ENCODE data around the gene OLA1.

GRCh38 chr2:174211954-174212353, 36.4 kb downstream of the OLA1 start:
- TF ChIP-seq CTCF (IDR thresholded peaks at IDR 0.05) (no peak), NFE2L1 (CRISPR knock-in tag; IDR thresholded peaks at IDR 0.05) (no peak), NFYB (CRISPR knock-in tag; conservative IDR thresholded peaks at IDR 0.05; ENCODE audit: low read depth) (no peak)

Measured in WTC11 (cell line).